ENCODE results near the gene RGPD5.
"Not testable (repeated sequence)": the region's sequence is repeated elsewhere in the genome, so short reads cannot be mapped to it uniquely, and the experiment has no call there.

The RGPD5 gene

DNA sequence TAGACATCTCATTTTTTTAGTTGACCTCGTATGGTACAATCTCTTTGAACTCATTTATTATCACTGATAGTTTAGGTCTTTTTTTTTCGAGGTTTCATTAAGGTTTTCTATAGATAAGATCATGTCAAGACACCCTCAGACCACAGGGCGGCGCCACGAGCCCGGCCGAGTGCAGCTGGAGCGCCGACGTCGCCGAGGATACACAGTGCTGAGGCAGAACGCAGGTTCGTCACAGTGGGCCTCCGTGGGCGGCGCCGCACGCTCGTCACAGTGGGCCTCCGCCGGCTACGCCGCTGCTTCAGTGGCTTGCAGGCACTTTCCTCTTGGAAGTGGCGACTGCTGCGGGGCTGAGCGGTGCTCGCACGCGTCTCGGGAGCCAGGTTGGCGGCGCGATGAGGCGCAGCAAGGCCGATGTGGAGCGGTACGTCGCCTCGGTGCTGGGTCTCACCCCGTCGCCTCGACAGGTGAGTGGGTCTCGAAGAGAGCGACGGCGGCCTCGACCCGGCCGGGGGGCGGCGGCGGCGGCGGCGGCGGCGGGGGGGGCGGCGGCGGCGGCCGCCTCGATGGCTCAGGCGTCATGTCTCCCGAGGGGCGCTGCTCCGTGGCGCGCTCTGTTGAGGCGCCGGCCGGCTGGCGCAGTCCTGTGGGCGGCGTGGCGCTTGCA, at the start of gene RGPD5:
Gene RGPD5 (plus strand): TSS at position 232 of the 664 bp plus-strand sequence. CDS start 161 bp downstream, at position 393.
- not testable (repeated sequence) for DNase-seq

DNA sequence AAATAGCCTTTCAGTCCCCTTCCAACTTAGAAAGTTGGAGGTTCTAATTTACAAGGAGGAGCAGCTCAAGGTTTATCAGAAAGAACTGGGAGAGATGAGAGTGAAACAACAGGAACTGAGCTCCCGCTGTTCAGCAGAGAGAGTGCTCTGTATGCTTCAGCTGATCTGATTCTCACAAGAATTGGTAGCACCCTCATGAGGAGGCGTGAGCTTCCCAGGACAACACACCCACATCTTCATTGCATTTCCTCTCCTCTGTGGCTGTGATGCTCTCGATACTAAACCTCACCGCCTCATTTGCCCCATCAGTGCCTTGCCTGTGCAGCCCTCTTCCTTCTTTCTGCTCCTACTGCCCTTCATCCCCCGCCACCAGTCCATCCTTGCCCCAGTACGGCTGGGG, 42.5 kb upstream of the RGPD5 start:
- DNase-seq: not testable (repeated sequence)

DNA sequence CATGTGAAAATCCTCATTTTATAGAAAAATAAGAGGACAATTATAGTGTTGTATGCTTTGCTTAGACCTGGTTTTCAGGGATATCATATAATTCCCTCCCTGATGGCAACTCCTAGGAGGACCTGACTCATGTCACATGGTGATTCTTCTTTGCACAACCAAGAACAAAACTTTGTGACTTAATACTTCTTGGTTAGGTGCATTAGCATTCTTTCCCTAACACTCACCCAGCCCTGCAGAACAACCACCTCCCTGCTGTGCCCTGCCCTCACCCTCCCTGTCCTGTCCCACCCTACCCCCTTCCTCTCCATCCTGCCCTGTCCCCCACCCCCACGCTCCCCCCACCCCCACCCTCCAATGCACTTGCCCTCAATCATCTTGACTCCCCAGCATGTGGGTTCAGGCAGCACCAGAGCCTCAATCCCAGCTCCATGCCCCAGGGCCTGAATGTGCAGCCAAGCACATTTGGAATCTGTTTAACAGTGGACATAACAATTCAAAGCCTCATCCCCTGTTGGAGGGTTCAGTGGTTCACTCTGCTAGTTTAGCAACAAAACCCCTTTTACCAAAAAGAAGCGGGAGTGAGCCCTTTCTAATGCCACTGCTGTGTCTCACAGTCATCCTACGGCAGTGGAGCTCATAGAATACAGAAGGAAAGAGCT, 36.8 kb upstream of the RGPD5 start:
- DNase-seq: not testable (repeated sequence)

DNA sequence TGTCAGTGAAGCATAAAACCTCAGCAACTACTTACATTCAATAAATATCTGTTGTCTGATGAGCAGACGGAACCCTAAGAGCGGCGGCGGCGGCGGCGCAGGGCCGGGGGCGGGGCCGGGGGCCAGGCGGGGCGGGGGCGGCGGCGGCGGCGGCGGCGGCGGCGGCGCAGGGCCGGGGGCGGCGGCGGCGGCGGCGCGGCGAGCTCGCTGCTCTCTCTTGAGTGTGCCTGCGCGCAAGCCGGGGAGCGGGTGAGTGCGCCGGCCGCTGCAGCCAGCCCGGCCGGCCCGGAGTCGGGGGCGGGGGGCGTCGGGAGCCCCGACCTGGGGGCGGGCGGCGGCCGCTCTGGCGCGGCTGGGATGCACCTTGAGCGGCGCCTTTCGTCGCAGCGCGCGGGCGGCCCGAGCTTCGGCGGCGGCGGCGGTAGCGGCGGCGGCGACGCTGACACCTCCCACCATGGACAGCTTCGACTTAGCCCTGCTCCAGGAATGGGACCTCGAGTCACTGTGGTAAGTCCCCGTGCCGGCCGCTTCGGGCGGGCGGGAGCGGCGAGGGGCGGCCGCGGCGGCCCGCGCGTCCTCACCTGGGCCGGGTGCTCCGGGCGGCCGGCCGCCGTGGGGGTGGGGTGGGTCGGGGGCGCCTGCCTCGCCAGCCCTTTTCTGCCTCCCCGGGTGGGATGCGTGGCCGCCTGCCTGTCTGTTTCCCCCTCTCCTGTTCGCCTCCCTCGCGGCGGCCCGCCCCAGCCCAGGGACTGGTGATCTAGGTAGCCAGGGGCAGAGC, 33.7 kb upstream of the RGPD5 start:
- DNase-seq: not testable (repeated sequence)

DNA sequence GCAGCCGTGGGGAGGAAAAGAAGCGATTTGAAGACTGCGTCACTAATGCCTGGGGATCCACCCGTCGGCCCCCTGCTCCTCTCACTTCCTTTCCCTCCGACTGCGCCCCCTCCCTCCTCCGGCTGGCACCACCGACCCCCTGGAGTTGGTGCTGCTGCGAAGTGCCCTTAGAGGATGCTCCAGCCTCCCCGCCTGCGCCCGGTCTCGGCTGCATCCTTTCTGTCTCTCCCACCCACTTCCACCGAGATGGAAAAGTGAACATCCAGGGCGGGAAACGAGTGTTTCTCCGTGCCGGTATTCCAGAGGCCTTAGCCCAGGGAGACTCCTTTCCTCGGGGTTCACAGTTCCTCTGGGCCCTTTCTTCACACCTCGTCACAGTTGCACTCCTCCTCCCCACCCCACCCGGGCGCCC, 33.1 kb upstream of the RGPD5 start:
- DNase-seq: not testable (repeated sequence)

DNA sequence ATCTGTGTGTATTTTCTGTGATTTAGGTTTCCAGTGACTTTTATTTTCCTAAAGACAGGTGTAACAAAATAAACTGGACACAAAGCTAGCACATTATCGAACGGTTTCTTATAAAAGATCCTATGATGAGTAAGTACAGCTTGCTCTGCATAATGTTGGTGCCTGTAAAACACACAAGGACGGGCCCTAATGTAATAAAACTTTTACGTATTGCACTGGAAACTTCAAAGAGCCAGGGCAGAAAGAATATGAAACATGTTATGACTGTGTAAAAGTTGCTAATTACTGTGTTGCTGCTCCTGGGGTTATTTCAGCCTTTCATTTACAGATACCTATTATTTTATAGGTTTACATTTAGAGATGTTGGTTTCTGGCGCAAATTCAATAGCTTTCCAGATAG, 32.1 kb upstream of the RGPD5 start:
- not testable (repeated sequence) for DNase-seq

DNA sequence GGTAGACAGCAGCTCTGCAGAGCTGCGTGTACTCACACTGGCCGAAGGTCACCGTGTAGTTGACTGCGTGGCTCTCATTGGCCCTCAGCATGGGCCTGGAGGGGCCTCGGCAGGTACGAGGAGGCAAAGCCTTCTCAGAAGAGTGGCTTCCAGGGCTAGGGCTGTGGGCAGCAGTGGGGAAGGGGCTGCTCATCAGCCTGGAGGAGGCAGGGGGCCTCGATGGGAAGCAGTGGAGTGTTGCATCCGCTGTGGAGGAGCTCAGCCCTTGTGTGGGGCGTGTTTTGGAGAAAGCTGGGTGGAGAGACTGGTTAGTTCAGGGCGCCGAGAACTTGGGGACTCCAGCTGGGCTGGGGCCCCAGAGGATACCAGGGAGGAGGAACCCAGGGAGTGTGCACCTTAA, 28.0 kb upstream of the RGPD5 start:
- DNase-seq: not testable (repeated sequence)

DNA sequence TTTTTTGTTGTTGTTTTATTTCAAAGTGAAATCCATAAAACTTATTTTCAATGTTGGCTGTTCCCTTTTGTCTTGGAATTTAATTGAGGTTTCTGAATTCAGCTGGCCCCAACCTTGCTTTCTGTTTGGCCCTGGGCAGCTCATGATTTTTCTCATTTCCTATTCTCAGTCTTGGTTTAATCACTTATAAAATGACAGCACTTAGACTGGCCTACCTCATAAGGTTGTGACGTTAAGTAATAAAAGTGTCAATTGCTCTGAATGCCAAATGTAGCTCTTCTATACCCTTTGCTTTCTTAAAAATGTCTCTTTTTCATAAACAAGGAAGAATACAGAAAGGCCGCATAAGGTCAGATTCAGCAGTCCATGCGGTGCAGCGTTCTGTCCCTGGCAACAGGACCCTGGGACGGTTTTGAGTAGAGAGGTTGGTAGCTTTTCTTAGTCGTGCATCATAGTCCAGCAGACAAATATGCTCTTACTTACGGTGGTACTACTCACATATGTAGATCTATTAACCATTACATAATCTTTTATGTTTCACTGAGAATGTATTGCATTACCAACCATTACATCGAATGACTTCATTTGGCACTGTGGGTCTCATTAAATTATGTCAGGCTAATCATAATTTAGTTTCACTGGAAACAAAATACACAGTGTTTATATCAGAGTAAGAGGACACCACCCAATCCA, 27.1 kb upstream of the RGPD5 start:
- DNase-seq: not testable (repeated sequence)

DNA sequence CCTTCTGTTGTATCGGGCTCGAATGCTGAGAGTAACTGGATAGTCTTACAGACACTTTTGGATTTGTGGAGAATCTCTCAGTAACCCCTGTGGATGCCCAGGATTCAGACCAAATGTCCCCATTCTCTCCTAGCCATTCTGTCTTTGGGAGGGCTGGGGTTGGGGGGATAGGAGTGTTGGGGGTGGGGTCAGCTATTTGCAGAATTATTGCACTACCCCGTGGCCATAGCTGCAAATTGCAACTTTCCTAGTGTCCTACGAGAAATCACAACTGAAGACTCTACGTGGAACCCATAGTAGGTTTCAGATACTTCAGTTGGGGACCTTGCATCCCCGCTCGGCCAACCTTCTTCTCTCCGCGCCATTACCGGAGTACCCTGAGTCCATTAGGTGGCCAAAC, 25.2 kb upstream of the RGPD5 start:
- not testable (repeated sequence) for DNase-seq

DNA sequence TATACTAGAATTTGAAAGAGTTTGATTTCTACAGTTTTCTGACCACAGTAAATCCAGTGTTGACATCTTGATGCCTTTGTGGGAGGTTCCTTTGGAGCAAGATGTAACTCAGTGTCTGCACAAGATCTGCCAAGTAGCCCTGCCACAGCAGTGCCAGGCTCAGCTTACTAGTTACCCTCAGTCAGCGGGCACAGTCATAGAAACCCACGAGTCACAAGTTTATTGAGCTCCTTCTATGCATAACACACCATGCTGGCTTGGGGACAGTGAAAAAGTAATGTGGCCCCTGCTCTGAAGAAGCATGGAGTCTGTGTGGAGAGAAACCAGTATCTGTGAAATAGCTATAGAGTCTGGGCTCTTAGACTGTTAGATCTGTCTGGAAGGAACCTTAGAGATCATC, 15.0 kb upstream of the RGPD5 start:
- DNase-seq: not testable (repeated sequence)

DNA sequence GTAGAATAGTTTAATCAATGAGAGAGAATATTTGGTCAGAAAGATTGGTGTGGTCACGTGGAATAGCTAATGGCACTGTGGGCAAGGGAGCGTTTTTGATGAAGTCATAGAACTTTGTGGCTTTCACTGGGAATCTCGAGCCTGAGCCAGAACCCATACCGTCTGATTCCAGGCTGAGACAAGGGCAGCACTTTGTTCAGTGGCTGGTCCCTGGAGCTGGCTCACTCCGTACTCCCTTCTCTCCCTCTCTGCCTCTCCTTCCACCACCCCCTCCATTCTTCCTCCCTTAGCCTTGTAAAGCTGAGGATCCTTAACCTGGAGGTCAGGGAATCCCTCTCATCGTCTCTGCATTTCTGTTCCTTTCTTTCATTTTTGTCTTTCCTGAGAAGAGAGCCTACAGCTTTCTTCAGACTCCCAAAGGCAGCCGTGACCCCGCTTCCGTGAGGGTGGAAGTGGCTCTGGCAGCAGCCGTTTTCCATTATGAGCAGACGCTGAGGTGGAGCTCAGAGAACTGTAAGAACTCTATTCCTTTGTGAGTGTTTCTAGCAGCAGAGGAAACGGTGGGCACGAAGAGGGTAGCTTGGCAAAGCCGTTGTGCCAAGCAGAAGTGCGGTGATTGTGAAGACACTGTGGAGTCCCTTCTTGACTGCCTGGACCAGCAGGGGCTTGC, 12.8 kb upstream of the RGPD5 start:
- not testable (repeated sequence) for DNase-seq

DNA sequence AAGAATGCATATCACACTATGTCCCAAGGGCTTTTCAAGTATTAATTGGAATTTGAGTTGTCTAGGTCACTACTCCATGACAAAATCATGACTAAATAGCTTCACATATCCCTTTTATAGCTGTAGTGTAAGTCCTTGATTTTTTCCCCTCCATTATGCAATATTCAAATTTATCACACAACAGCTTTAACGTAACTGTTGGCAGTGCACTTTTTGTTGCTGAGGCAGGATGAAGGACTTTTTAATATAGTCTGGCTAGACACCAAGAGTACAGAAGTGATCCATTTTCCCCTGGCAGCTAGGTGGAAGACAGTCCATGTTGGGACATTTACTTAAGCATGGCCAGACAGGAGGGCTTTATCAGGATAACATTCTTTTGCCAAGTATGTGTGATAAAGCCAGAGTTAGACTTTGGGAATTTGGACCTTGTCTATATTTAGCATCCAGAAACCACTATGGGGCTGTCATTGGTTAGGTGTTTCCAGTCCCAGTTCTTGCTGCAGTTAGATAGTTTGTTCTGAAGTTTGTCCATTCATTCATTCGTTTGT, 11.6 kb upstream of the RGPD5 start:
- not testable (repeated sequence) for DNase-seq

DNA sequence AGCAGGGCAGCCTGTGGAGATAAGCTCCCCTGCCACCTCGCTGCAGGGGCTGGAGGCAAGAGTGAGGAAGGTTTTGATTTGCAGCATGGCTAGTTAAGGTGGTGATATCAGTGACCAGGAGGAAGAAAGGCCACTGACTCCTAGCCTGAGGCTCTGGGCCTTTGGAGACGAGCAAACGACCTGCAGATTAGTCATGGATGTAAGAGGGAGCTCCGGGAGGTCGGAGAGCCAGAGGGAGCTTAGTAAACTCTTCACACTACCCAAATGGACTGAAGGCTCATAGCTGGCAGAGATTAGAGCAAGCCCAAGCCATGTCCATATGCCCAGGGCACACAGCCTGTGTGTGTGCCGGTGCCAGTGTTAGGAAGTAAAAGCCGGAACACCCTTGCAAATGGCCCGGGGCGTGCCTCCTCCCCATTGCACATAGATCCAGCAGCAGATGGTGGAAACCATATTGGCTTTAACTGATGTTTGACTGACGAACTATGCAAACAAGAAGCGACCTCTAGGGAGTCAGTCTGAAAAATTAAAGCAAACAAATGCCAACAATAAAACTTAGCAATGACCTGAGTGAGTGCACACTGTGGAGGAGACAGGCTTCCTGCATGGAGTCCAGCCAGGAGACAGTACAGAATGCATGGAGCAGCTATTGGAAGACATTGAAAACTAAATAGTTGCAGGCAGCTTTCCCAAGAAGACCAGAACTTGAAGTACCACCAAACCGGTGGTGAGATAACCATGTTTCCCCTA, 2.4 kb upstream of the RGPD5 start:
- DNase-seq: not testable (repeated sequence)

DNA sequence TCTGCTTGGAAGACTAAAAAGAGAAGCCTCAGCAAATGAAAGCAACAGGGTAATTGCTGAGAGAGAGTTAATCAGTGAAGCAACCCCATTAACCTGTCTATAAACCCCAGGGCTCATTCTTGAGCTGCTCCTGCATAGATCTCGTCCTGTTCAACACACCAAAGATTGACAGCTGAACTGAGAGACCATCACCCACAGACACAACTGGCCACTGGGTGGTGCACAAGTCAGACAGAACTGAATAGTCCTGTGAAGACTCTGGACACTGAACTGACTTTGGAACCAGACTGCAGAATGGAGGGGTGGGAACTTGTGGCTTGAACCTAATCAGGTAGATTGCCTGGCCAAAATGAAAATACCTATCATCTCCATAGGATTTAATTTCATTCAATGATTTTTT, 1.4 kb upstream of the RGPD5 start:
- DNase-seq: not testable (repeated sequence)

DNA sequence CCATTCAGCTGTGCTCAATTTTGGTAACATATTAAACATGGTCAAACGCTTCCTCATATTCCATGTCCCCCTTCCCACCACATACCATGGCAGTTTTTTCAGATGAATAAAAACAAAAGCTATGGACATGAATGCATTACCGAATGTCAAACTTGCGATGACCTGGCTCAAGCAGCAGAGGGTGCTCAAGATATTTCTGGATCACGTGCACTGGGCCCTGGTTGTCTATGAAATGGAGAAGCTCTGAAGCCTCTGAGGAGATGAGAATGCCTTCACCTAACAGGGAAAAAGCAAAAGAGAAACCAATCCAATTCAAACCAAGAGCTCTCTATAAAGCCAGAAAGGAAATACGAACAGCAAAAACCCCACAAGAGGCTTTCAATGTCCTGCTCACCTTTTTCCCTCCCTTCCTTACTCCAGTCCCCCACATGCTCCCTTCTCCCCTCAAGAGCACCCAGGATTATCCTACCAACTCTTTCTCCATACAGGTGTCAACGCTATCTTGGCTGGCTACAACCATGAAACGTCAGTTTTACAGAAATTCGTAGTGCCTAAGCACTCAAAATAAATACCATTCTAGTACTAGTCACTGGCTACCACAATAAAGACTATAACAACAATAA, 77.1 kb downstream of the RGPD5 start:
- not testable (repeated sequence) for DNase-seq

DNA sequence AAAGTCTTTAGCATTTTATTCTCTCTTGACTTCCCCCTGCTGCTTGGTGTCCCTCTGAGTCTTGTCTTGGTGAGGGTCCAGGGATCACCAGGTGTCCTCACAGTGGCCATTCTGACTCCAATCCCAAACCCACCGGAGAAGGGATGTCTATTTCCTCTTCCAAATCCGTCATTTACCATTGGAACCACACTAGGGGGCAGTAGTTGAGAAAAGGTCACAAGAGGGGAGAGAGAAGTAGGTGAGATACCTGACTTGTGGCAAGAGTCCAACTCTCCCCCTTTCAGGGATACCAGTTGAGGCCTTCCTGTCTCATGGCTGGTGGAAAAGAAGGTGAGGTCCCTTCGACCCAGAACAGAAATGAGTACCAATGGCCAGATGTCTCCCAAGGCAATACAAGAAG, 82.5 kb downstream of the RGPD5 start:
- DNase-seq: not testable (repeated sequence)

DNA sequence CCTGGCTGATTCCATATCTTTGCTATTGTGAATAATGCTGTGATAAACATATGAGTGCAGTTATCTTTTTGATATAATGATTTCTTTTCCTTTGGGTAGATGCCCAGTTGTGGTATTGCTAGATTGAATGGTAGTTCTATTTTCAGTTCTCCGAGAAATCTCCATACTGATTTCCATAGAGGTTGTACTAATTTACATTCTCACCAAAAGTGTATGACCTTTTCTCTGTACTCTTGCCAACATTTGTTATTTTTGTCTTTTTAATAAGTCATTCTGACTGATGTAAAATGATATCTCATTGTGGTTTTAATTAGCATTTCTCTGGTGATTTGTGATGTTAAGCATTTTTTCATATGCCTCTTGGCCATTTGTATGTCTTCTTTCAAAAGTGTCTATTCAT, 88.0 kb downstream of the RGPD5 start:
- DNase-seq: not testable (repeated sequence)

DNA sequence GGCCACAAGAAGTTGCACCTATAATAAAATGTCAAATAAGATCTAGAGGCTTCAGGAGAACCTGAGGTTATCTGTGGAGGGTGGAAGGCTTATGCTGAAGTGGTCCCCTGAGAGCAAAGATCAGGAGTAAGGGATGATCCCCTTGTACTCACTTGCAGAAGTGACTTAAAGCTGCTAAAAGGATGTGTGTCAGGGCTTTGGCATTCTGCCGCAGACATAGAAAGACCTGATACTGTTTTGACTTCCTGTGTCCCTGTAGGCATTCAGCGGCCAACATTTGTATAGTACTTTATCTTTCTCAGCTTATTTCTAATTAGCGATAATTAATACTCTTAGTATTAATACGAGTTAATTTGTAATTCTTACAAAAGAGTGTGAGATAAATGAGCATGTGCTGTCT, 94.3 kb downstream of the RGPD5 start:
- not testable (repeated sequence) for DNase-seq

DNA sequence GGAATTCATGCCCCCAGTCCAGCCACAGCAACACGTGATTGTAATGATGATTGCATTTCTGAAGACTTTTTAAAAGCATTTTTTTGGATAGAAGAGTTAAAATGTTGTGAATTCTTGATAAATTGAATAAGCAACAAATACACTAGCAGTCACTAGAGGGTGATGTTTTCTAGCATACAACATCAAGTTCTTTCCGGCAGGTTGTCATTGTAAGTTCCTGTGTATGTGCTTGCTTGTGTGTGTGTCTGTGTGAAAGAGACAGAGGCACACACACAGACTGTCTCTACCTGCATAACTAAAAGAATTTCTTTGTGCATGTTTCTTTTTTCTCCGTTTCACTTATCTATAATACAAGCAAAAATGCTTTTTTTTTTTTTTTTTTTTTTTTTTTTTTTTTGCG, 95.8 kb downstream of the RGPD5 start:
- not testable (repeated sequence) for DNase-seq

DNA sequence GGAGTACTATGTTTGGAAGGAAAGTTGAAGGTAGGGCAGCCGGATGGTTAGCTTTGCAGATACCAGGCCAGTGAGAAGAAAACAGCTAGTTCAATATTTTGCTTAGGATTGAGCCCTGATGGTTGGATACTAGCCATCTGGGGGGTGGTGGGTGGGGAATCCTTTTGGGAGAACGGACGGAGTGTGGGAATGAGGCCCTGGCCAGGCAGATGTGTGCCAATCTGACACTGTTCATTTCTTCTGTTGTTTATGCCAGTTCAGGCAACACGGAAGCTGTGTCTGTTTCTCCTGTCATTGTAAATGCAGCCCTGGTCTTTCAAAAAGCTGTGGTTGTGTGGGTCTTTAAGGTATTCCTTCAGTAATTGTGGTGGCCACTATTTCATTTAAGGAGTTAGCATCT, 96.9 kb downstream of the RGPD5 start:
- DNase-seq: not testable (repeated sequence)

DNA sequence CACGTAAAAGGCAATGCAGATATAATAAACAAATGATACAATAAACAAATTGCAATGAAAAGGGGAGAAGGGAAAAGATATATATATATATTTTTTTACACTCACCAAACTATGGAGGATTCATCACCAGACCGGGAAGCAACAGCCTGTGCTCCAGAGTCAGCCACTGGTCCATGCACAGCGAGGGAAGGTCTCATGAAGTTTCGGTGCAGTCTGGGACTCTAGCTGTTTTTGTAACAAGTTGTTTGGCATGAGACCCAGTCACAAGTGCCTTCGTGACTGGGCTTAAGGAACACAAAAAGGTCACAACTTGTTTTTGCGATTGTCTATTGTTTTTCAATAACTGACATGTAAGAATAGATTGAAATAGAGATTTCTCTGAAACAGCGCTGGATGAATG, 99.6 kb downstream of the RGPD5 start:
- DNase-seq: not testable (repeated sequence)

All from NCI-H1105 (cell line).